Measurements from ENCODE around the gene PPIF.

GRCh38 chr10:79392020-79392398 lies 44.7 kb downstream of the PPIF start:
- TF ChIP-seq CTCF (tag by site-specific recombination; IDR thresholded peaks at IDR 0.05) (no peak), KLF17 (tag by site-specific recombination; IDR thresholded peaks at IDR 0.05) (no peak), ZFP41 (tag by site-specific recombination; IDR thresholded peaks at IDR 0.05; ENCODE audit: borderline replicate concordance) (no peak), ZBTB44 (tag by site-specific recombination; IDR thresholded peaks at IDR 0.05) (no peak), ZNF501 (tag by site-specific recombination; IDR thresholded peaks at IDR 0.05) (no peak), ZBTB49 (tag by site-specific recombination; IDR thresholded peaks at IDR 0.05; ENCODE audit: low read depth) (no peak), ZNF664 (tag by site-specific recombination; IDR thresholded peaks at IDR 0.05) (no peak), ELK4 (IDR thresholded peaks at IDR 0.05; ENCODE audit: borderline replicate concordance, low read depth, low read length) (no peak), BCL6B (tag by site-specific recombination; IDR thresholded peaks at IDR 0.05) (no peak), ZNF114 (tag by site-specific recombination; IDR thresholded peaks at IDR 0.05) (no peak)
